HG03342 (cell line): ENCODE results near the gene MICALL2.

Source experiments
- ATAC-seq: cut with Tn5 transposase; IDR thresholded peaks from one replicate; pipeline ENCODE4 v1.9.1; 2021; ENCODE audit warnings: mild to moderate bottlenecking, moderate library complexity; ENCODE audit not compliant: unreplicated experiment

MICALL2 gene

DNA sequence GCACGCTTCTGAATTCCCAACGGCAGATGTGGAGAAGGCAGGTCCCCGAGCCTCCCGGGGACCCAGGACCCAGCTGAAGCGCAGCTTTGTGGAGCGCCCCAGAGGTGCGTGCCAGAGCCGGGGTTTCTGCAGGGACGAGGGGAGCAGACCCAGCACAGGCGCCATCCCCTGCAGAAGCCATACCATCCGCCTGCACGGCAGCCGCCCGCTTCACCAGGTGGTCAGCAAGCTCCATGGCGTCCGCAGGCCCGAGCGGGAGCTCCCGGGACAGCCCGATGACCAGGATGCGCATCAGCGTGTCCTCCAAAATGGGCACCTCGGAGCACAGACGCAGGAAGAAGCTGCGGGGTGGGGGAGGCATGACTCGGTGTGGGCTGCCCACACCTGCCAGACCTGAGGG, 34.3 kb upstream of the MICALL2 start:
- no peak for ATAC-seq

DNA sequence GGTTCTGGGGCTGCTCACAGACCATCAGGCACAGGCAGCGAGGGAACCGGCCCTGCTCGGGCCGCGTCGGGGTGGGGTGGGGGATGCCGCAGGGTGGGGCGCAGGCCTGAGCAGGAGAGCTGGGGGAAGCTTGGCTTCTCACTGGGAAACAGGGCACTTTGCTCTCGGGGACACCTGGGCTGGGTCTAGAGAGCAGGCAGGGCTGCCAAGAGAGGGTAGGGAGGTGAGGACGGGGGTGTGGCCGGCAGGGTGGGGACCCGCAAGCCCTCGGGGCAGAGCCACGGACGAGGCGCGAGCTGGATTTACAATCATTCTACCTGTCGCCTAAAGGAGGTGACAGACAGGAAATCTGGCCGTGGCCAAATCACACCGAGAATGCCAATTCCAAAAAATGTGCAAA, 33.9 kb upstream of the MICALL2 start:
- ATAC-seq: no peak

DNA sequence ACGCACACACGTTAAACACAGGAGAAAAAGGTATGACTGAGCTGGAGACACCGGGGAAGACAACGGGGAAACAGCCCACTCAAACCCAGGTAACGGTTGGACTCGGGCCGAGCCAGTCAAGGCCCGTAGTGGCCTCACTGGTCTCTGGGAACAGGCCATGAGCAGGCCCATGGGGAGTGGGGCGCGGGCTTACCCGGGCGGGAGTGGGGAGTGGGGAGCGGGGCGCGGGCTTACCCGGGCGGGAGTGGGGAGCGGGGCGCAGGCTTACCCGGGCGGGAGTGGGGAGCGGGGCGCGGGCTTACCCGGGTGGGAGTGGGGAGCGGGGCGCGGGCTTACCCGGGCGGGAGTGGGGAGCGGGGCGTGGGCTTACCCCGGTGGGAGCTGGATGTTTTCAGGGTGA, 33.4 kb upstream of the MICALL2 start:
- ATAC-seq: no peak

- no peak for ATAC-seq
Observed at GRCh38 chr7:1492221-1492620, 33.0 kb upstream of the MICALL2 start.

GRCh38 chr7:1490837-1491236, 31.6 kb upstream of the MICALL2 start:
- no peak for ATAC-seq

DNA sequence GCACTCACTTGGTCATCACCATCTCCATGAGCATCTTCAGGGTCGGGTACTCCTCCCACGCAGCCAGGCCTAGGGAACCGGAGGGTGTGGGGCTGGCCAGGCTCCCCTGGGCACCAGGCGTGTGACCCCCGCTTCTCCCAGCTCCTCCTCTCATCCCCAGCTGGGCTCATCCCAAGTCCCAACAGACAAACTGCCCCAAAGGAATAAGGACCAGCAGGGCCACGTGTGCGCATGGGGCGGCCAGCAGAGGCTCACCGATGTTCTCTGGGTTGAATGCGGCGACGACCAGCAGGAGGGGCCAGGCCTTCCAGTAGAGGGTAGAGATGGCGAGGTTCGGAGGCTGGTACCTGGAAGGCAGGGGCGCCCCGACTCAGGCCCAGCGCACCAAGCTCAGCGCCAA, 30.1 kb upstream of the MICALL2 start:
- no peak for ATAC-seq

DNA sequence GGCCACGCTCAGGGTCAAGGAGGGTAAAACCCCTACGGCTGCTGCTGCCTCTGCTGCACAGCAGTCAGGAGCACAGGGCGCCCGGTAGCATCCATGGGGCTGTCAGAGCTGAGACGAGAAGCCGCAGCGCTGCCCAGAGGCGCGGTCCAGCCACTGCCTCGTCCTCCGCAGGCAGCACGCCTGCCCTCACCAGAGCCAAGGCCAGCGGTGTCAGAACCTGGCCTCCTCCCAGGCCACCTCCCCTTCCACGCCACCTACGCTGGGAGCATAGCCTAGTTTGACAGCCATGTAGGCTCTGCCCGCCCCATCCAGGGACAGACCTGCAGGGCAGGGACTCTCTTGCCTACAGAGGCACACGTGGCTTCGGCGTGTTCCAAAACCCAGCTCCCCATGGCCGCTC, 28.7 kb upstream of the MICALL2 start:
- ATAC-seq: no peak

DNA sequence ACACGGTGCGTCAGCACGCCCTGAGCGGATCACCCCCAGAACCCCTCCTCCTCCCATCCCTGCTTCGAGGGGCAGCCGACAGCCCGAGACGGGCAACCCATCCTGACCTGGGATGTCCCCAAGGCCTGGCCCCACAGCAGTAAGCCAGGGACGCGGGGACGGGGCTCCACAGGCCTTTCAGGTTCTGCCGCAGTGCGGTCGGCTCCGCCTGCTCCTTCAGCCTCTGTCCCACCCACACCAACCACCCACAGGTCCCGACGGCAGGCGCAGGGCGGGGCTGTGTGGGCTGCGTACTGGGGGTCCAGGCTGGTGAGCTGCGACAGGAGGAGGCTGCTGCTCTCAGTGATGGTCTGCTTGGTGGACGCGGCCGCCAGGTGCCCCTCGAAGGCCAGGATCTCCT, 28.2 kb upstream of the MICALL2 start:
- ATAC-seq: no peak

DNA sequence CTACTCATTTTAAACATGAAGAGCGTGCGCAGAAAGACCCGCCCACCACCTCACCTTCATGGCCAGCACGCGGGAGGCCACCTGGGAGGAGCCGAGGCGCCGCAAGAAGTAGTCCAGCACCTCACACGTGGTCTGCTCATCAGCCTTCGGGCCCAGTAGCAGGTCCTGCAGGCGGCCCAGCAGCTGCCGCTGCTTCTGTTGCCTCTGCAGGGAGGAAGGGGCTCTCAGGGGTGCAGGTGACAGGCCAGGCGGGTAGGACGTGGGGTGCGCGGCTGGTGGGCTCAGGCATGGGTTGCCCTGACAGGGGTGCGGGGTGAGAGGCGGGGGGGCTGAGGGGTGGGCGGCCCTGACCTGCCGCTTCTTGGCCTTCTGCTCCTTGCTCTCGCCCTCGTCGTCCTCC, 27.3 kb upstream of the MICALL2 start:
- no peak for ATAC-seq

DNA sequence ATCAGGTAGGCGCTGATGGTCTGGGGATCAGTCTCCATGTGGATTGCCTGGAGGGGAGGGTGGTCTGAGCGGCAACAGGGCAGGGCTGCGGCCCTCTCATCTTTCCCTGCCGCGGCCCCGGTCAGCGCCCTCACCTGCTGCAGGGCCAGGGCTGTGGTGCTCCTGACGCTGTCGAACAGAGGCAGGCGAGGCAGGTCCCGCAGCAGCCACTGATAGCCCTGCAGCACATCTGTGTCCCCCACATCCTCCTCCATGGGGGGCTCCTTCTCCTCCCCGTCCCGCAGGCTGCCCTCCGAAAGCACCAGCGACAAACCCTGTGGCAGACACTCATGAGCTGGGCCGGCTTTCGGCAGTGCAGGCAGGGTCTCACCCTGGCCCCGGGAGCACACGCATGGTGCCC, 25.9 kb upstream of the MICALL2 start:
- no peak for ATAC-seq

GRCh38 chr7:1484569-1484968, 25.3 kb upstream of the MICALL2 start:
- ATAC-seq: no peak

DNA sequence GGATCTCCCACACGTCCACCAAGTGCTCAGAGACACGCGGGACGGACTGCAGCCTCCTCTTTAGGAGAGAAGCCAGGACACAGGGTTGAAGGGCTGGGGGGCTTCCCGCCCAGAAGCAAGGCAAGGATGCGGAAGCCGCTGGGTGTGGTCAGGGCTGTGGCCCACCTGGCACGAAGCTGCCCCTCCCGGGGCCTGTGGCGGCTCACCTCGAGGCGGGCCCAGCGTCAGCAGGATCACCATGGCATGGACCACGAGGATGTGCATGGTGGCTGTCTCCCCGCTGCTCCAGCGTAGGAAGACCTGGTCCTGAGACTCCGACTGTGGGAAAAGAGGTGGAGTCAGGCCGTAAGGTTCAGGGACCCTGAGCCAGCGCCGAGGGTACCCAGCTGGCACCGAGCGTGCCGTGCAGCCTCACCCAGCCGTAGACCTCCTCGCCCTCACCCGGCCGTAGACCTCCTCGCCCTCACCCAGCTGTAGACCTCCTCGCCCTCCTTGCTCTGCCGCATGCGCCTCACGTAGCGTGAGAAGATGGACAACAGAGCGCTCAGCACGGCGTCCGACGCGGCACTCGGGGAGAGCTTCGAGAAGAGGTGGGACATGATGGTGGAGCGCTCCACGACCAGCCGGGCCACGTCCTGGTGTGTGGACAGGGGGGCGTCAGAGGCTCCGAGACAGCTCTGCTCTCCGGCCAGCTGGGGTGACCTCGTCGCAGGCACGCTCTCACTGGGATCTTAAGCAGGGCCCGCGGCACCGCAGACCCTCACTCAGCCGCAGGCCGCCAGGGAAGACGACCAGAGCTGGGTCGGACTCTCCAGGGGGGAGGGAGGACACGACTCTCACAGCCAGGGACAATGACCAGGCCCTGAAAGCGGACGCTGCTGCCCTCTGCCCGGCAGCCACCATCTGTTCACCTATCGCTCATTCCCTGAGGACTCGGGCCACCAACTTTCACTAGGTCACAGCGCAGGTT, 24.6 kb upstream of the MICALL2 start:
- ATAC-seq: no peak

GRCh38 chr7:1483079-1483478, 23.8 kb upstream of the MICALL2 start:
- ATAC-seq: no peak

- ATAC-seq: no peak
Observed at GRCh38 chr7:1481300-1481699, 22.0 kb upstream of the MICALL2 start.

DNA sequence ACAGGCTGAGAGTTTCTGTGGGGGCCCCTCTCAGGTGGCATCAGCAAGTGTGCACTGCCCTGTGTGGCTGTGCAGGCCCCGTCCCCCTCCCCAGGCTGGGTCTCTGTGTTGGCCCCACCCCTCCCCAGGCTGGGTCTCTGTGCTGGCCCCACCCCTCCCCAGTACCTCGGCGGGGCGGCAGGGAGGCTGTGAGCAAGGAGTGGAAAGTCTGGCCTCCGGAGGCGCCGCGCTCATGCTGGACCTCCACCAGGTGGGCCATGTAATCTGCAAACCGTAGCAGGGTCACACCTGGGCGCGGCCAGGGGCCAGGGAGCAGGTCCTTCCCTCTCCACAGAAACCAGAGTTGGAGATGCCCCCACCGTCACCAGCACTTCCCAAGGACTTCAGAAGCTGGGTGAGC, 21.4 kb upstream of the MICALL2 start:
- no peak for ATAC-seq

DNA sequence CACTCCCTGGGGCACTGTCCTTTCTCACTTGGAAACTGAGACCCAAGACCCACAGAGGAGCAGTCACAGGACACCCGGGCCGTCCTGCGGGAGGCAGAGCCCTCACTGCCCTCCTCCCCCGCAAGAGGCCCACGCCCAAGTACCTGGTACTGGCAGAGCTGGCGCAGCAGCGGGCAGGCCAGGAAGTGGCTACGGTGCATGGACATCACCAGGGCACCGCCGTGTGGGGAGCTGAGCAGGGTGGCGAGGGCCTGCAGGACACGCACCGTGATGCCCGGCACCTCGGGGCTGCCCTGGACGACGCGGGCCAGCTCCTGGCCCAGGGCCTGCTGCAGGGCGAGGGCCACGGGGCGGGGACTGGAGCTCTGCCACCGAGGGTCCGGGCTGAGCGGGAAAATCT, 20.0 kb upstream of the MICALL2 start:
- no peak for ATAC-seq

DNA sequence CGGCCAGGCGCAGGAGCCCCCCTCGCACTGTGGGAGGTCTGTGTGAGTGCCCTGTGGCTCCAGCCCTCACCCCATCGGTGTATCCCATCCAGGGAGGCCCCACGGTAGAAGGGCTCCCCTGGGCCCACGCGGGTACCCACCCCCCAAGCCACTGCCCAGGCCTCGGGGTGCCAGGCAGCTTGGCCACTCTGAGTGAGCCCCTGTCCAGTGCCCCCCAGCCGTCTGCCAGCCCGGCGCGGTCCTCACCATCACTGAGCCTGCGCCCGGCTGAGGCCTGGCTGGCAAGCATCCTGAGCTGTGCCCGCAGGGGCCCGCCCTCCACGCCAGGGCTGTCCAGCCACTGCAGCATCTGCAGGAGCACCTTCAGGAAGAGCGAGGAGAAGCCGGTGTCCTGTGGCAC, 19.2 kb upstream of the MICALL2 start:
- ATAC-seq: no peak

GRCh38 chr7:1476859-1477258, 17.6 kb upstream of the MICALL2 start:
- no peak for ATAC-seq

GRCh38 chr7:1475991-1476390, 16.7 kb upstream of the MICALL2 start:
- ATAC-seq: no peak

DNA sequence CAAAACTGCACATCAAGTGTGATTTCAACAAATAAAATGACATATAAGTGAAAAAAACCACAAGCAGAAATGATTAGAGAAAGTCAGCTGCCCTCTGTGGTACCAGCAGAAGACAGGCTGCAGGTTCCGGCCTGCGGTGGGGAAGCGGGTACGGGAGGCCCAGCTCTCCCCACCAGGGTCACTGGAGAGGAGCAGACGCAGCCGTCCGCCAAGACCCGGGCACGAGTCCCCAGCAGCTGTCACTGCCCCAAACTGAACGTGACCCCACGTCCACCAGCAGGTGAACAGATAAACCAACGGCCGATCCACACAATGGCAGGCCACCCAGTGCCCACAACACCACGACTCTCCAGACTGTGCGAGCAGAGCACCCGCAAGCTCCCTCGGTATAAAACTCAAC, 16.1 kb upstream of the MICALL2 start:
- ATAC-seq: no peak

- no peak for ATAC-seq
Observed at GRCh38 chr7:1474736-1475135, 15.5 kb upstream of the MICALL2 start.

GRCh38 chr7:1473864-1474512, 14.7 kb upstream of the MICALL2 start:
- ATAC-seq: peak; percentile 43
